Stomach (tissue), 9 donors: Measurements from ENCODE around the gene RAPGEF1. TPM values are rescaled to one million over a fixed set of nuclear protein-coding genes. Genes with fewer than 3 reads are reported as not detected.

Experiments used
- DNase-seq, 2 donors: peaks; one replicate each; pipeline versions ENCODE4 v3.0.0 to v3.0.0-alpha.2; 2013 to 2019
- H3K27ac ChIP-seq, 5 donors: fragments of 200-600 bp in 4 of 5; sonication (generic) in 4 of 5; one replicate each; pipeline ENCODE4 v1.5.1; 2013 to 2019; ENCODE audit warnings: mild to moderate bottlenecking in 1 of 5, moderate library complexity in 1 of 5
- H3K27me3 ChIP-seq, 3 donors: fragments of 200-600 bp; sonication (generic); one replicate each; pipeline ENCODE4 v1.5.1; 2017 to 2019; ENCODE audit warnings: mixed run types in 1 of 3
- H3K36me3 ChIP-seq, 4 donors: fragments of 200-600 bp; sonication (generic); 1 replicate in 3 of 4; 2 replicates in 1 of 4; pipeline ENCODE4 v1.5.1; 2016 to 2019
- H3K4me1 ChIP-seq, 4 donors: fragments of 200-600 bp; sonication (generic); one replicate each; pipeline ENCODE4 v1.5.1; 2016 to 2019
- H3K4me3 ChIP-seq, 4 donors: fragments of 200-600 bp; sonication (generic) in 3 of 4; one replicate each; pipeline ENCODE4 v1.5.1; 2016 to 2019; ENCODE audit warnings: mild to moderate bottlenecking in 1 of 4
- H3K9me3 ChIP-seq, 4 donors: fragments of 200-600 bp; sonication (generic); one replicate each; pipeline ENCODE4 v1.5.1; 2016 to 2019
- EP300 ChIP-seq: sonication (generic); formaldehyde crosslinking; IDR thresholded peaks from one replicate; pipeline ENCODE4 v1.6.1; 2017; ENCODE audit warnings: antibody characterized with exemption
- POLR2A ChIP-seq, 4 donors: fragments of 450-650 bp; IDR thresholded peaks; one replicate each; pipeline ENCODE4 v1.6.1; 2016; ENCODE audit warnings: antibody characterized with exemption in 4 of 4, control low read depth in 2 of 4, mild to moderate bottlenecking in 1 of 4, moderate library complexity in 1 of 4
- POLR2AphosphoS5 ChIP-seq, 3 donors: sonication (generic); formaldehyde crosslinking; IDR thresholded peaks; one replicate each; pipeline ENCODE4 v1.6.1; 2016; ENCODE audit warnings: antibody characterized with exemption in 3 of 3
- WGBS, 5 donors: extraction: QIAGEN DNeasy Blood & Tissue Kit in 3 of 5; methylation state at CpG; one replicate each; pipeline versions ENCODE4 v1.1.5 to v1.1.7; 2013 to 2018; 5-methylcytosine and 5-hydroxymethylcytosine counted together
- intact Hi-C: fragments of 100-400 bp; cut with DNase I; formaldehyde crosslinking; loops from one replicate; pipeline ENCODE4 v1.15.1; 2023; ENCODE audit warnings: low total_unique reads
- polyA plus RNA-seq, 3 donors: library from polyadenylated mRNA; stranded (reverse); fragments of 200-250 nt; gene quantifications; one replicate each; pipeline ENCODE4 v1.2.3, GENCODE V29; 2013
- total RNA-seq, 5 donors: library from RNA; depleted of rRNA; stranded (reverse); fragments of >200 nt; gene quantifications; one replicate each; pipeline versions ENCODE4 v1.1.0 to v1.2.3, GENCODE V29; 2014 to 2016
- TF ChIP-seq, protein P1 (sequence below), 7 experiments: fragments of 450-650 bp in 4 of 7; fragments of 200-600 bp in 3 of 7; sonication (generic) in 3 of 7; IDR thresholded peaks; one replicate each; pipeline ENCODE4 v1.5.1; 2016 to 2019; ENCODE audit warnings: antibody characterized with exemption in 7 of 7, control low read depth in 2 of 7, mild to moderate bottlenecking in 1 of 7
- donor health status: healthy with polysubstance abuse.
- donor health status: Bipolar disorder and iron deficiency.
- donor health status: healthy.

The RAPGEF1 gene
- total and polyA plus RNA-seq, 8 donors: 8.4 to 84.6 (median 45.1) TPM

DNA sequence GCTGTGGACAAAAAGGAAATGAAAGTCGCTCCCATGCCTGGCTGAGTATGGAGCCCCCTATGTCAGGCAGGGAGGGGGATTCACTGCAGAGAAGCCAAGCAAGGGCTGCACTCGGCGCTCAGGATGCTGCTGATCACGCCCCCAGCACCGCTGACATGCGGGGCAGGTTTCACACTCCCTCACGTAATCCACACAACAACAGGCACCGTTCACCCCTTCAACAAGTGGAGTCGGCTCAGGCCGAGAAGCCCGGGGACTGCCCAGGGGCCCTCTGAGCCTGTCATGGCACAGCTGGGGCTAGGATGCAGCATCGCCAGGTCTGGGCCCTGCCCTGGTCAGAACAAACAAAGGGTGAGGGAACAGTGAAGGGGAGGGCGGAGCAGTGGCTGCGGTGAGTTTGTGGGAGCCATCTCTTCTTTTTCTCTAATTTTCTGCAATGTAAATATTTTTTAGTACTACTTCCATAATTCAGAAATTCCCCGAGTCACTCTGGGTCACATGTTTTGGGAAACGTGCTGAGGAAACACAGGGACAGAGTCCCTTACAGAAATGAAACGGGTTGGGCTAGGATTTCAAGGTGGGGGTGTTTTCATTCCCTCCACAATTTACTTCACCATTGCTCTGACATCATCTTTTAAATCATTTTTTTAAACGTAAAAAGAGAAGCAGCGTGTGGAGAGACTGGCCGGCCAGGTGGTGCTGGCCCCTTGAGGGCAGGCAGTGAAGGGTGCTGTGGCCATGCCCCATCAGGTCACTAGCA lies 144.8 kb downstream of the RAPGEF1 start:
- 70 to 79% (median 78%) methylated on average over 14 to 20 of the region's 20 CpGs for WGBS, 5 donors
- no peak overlapping the region for H3K27ac ChIP-seq
- TF ChIP-seq POLR2AphosphoS5 (IDR thresholded peaks at IDR 0.05) (no peak), POLR2A (IDR thresholded peaks at IDR 0.05) (no peak), EP300 (no peak)
- TF ChIP-seq, protein P1, sequence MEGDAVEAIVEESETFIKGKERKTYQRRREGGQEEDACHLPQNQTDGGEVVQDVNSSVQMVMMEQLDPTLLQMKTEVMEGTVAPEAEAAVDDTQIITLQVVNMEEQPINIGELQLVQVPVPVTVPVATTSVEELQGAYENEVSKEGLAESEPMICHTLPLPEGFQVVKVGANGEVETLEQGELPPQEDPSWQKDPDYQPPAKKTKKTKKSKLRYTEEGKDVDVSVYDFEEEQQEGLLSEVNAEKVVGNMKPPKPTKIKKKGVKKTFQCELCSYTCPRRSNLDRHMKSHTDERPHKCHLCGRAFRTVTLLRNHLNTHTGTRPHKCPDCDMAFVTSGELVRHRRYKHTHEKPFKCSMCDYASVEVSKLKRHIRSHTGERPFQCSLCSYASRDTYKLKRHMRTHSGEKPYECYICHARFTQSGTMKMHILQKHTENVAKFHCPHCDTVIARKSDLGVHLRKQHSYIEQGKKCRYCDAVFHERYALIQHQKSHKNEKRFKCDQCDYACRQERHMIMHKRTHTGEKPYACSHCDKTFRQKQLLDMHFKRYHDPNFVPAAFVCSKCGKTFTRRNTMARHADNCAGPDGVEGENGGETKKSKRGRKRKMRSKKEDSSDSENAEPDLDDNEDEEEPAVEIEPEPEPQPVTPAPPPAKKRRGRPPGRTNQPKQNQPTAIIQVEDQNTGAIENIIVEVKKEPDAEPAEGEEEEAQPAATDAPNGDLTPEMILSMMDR (IDR thresholded peaks at IDR 0.05): no peak
- no peak overlapping the region for H3K4me3 ChIP-seq
- DNase-seq: no peak
- H3K9me3 ChIP-seq: no peaks in the 10 kb centered on the region
- peaks cover 40 to 97% (median 88%) of the 10 kb centered on the region in 4 donors for H3K36me3 ChIP-seq
- intact Hi-C loops: loop anchor here (5.0 kb wide), 1 partner anchor 147 kb away; the partner anchor contains the start of gene RAPGEF1
- peaks cover 0 to 34% (median 6%) of the 10 kb centered on the region in 4 donors for H3K4me1 ChIP-seq
- H3K27me3 ChIP-seq: no peaks in the 10 kb centered on the region

DNA sequence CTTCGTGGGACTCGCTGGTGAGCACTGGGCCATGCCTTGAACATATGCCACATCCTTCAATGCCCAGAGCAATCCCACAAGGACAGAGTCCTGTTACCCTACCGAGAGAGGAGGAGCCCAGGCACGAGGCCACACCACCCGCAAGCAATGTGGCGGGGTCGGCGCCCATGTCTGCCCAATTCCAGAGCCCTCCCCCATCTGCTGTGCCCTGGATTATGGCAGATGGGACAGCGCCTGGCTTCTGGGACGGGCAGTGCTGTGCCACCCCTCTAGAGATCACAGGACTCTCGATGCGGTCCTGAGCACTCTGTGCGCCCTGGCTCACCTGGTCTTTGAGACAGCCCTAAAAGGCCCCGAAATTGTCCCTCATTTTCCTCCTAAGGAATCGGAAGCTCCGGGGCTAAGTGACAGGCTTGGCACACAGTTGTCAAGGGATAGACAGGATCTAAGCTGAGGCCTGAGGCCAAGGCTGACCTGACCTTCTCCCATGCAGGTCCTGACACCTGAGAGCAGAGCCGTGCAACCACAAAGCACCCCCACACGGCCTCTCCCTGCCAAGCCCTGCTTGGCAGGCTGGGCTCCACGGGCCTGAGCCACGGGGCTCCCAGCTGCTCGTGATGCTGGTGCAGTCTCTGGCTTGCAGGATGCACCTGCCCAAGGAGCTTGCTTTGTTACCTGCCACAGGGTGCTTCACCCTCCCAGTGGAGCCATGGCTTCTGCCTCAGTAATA lies 145.8 kb downstream of the RAPGEF1 start:
- peaks cover 0 to 34% (median 6%) of the 10 kb centered on the region in 4 donors for H3K4me1 ChIP-seq
- intact Hi-C loops: loop anchor here (5.0 kb wide), 1 partner anchor 148 kb away; the partner anchor contains the start of gene RAPGEF1
- TF ChIP-seq, protein P1 (IDR thresholded peaks at IDR 0.05): no peak
- TF ChIP-seq EP300: no peak
- TF ChIP-seq POLR2AphosphoS5 (IDR thresholded peaks at IDR 0.05): no peak
- no peak for TF ChIP-seq POLR2A (IDR thresholded peaks at IDR 0.05)
- H3K4me3 ChIP-seq: no peak overlapping the region
- H3K27me3 ChIP-seq: no peaks in the 10 kb centered on the region
- WGBS, 5 donors: 81 to 93% (median 85%) methylated on average over 15 to 21 of the region's 21 CpGs
- no peaks in the 10 kb centered on the region for H3K9me3 ChIP-seq
- peaks cover 48 to 97% (median 89%) of the 10 kb centered on the region in 4 donors for H3K36me3 ChIP-seq
- no peak for DNase-seq
- no peak overlapping the region for H3K27ac ChIP-seq

DNA sequence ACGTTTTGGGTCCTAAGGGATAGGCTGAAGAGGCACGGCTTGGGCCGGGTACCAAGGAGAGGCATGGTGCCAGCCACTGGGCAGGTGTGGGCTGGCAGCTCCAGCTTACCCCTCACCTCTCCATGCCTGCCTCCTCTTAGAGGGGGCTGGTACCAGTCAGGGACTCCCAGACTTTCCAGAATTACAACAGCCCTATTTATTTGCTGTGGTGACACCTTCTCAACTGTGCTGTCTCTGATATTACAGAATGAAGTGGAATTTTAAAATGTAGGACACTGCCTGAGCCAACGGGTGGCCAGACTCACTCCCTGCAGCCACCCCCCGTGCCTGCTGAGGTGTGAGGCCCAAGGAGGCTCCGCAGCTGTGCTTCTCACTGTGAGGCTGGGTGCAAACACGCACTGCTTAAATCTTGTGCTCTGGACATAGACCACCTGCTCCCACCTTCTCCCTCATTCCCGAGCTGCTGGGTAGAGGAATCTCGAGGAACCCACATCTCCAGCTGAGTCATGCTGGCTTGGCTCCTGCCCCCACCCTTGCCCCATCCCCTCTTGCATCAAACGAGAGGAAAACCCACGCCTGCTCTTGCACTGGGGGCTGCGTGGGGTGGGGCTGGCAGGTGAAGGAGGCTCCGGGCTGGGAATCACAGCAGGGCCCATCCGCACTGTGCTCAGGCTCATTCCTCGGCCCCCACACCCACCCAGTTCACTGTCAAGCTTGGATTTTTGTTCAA lies 146.6 kb downstream of the RAPGEF1 start:
- Histone ChIP-seq H3K27me3 (no peaks in the 10 kb centered on the region), H3K36me3 (peaks cover 53 to 97% (median 89%) of the 10 kb centered on the region in 4 donors), H3K4me1 (peaks cover 0 to 34% (median 6%) of the 10 kb centered on the region in 4 donors), H3K9me3 (no peaks in the 10 kb centered on the region), H3K27ac (no peak overlapping the region), H3K4me3 (no peak overlapping the region)
- intact Hi-C loops: loop anchor here (5.0 kb wide), 1 partner anchor 149 kb away; the partner anchor contains the start of gene RAPGEF1
- no peak for DNase-seq
- 76 to 87% (median 77%) methylated on average over 13 to 15 of the region's 15 CpGs for WGBS, 5 donors
- TF ChIP-seq POLR2AphosphoS5 (IDR thresholded peaks at IDR 0.05) (no peak), EP300 (no peak), POLR2A (IDR thresholded peaks at IDR 0.05) (no peak)
- TF ChIP-seq, protein P1 (IDR thresholded peaks at IDR 0.05): no peak

DNA sequence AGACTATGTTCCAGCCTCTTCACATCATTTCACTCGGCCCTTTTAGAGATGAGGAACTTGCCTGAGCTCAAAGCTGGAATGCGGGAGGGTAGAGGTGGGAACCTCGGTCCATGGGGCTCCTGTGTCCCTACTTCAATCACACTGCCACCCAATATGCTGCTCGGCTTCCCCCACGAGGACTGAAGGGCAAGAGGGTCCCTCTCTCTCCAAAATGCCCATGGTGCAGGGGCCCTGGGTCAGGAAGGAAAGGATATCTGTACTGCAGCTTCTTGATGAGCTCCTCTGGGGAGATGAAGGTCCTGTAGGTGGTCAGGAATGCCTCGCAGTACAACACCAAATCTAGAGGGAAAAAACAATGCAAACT lies 148.0 kb downstream of the RAPGEF1 start:
- H3K27me3 ChIP-seq: no peaks in the 10 kb centered on the region
- H3K9me3 ChIP-seq: no peaks in the 10 kb centered on the region
- H3K27ac ChIP-seq: no peak overlapping the region
- DNase-seq: no peak
- intact Hi-C loops: loop anchor here (5.0 kb wide), 1 partner anchor 150 kb away; the partner anchor contains the start of gene RAPGEF1
- no peak overlapping the region for H3K4me3 ChIP-seq
- H3K36me3 ChIP-seq: peaks cover 49 to 94% (median 86%) of the 10 kb centered on the region in 4 donors
- TF ChIP-seq POLR2A (IDR thresholded peaks at IDR 0.05): no peak
- no peak for TF ChIP-seq EP300
- TF ChIP-seq, protein P1 (IDR thresholded peaks at IDR 0.05): no peak
- TF ChIP-seq POLR2AphosphoS5 (IDR thresholded peaks at IDR 0.05): no peak
- H3K4me1 ChIP-seq: peaks cover 0 to 33% (median 6%) of the 10 kb centered on the region in 4 donors
- whole genome bisulfite sequencing, 5 donors: 58 to 83% (median 74%) methylated on average over 6 of the region's 6 CpGs
